Neural cell (in vitro differentiated cells): ENCODE measurements around the gene RERE. TPM values are rescaled to one million over a fixed set of nuclear protein-coding genes. Genes with fewer than 3 reads are reported as not detected.

Source experiments
- H2AFZ ChIP-seq: fragments of 200-600, 300-800 bp; sonication (generic), shearing (Covaris generic); 2 replicates; pipeline ENCODE4 v1.6.0; 2014; ENCODE audit warnings: low read depth, mild to moderate bottlenecking, antibody characterized with exemption, low read length, moderate library complexity
- H3F3A ChIP-seq: fragments of 200-600 bp; shearing (Covaris generic); 2 replicates; pipeline ENCODE4 v1.6.1; 2016; ENCODE audit warnings: mild to moderate bottlenecking, moderate library complexity, mixed read lengths, antibody characterized with exemption, low read length; ENCODE audit not compliant: insufficient read depth, poor library complexity, severe bottlenecking
- H3K27ac ChIP-seq: fragments of 200-600, 300-800 bp; sonication (generic), shearing (Covaris generic); 2 replicates; pipeline ENCODE4 v1.5.1; 2014; ENCODE audit warnings: mild to moderate bottlenecking, low read length, moderate library complexity
- H3K27me3 ChIP-seq: fragments of 300-800, 200-600 bp; sonication (generic), shearing (Covaris generic); 2 replicates; pipeline ENCODE4 v1.6.0; 2014; ENCODE audit warnings: mild to moderate bottlenecking, low read depth, low read length, moderate library complexity; ENCODE audit not compliant: insufficient read depth
- H3K36me3 ChIP-seq: fragments of 300-800, 200-600 bp; sonication (generic), shearing (Covaris generic); 2 replicates; pipeline ENCODE4 v1.5.1; 2014; ENCODE audit warnings: mild to moderate bottlenecking, antibody characterized with exemption, low read length, moderate library complexity; ENCODE audit not compliant: insufficient read depth
- H3K4me2 ChIP-seq: fragments of 300-800, 200-600 bp; sonication (generic), shearing (Covaris generic); 2 replicates; pipeline ENCODE4 v1.6.0; 2014; ENCODE audit warnings: mild to moderate bottlenecking, low read length
- H3K4me3 ChIP-seq: fragments of 300-800, 200-600 bp; sonication (generic), shearing (Covaris generic); 2 replicates; pipeline ENCODE4 v1.5.1; 2014; ENCODE audit warnings: mild to moderate bottlenecking, low read length, moderate library complexity
- H3K79me2 ChIP-seq: fragments of 200-600 bp; shearing (Covaris generic); replicated peaks from 2 replicates; pipeline ENCODE4 v1.6.0; 2014; ENCODE audit warnings: mild to moderate bottlenecking, low read length, moderate library complexity; ENCODE audit not compliant: insufficient read depth
- H3K9ac ChIP-seq: fragments of 300-800, 200-600 bp; sonication (generic), shearing (Covaris generic); 2 replicates; pipeline ENCODE4 v1.6.1; 2016; ENCODE audit warnings: mild to moderate bottlenecking, low read length, mixed read lengths
- H3K9me2 ChIP-seq: fragments of 200-600 bp; shearing (Covaris generic); 2 replicates; pipeline ENCODE4 v1.6.1; 2016; ENCODE audit warnings: mild to moderate bottlenecking, low read length, mixed read lengths; ENCODE audit not compliant: insufficient read depth
- H3K9me3 ChIP-seq: fragments of 200-600, 300-800 bp; sonication (generic), shearing (Covaris generic); 2 replicates; pipeline ENCODE4 v1.6.1; 2016; ENCODE audit warnings: mild to moderate bottlenecking, mixed run types, low read length, moderate library complexity, mixed read lengths
- H4K20me1 ChIP-seq: fragments of 200-600 bp; shearing (Covaris generic); 2 replicates; pipeline ENCODE4 v1.6.1; 2016; ENCODE audit warnings: mild to moderate bottlenecking, mixed run types; ENCODE audit not compliant: insufficient read depth
- CTCF ChIP-seq: fragments of 450-650 bp; IDR thresholded peaks from 2 replicates; pipeline ENCODE4 v1.5.1; 2014; ENCODE audit warnings: antibody characterized with exemption, mild to moderate bottlenecking, moderate library complexity; ENCODE audit not compliant: poor library complexity, severe bottlenecking
- EP300 ChIP-seq: fragments of 450-650 bp; conservative IDR thresholded peaks from 2 replicates; pipeline ENCODE4 v1.6.1; 2014; ENCODE audit warnings: antibody characterized with exemption, mild to moderate bottlenecking, moderate library complexity; ENCODE audit not compliant: poor library complexity, severe bottlenecking
- EZH2 ChIP-seq: fragments of 200-600, 300-800 bp; shearing (Covaris generic), sonication (generic); IDR thresholded peaks from 2 replicates; pipeline ENCODE4 v1.6.1; 2014; ENCODE audit warnings: antibody characterized with exemption, low read length, borderline replicate concordance, mild to moderate bottlenecking; ENCODE audit not compliant: insufficient read depth, poor library complexity, severe bottlenecking
- MXI1 ChIP-seq: fragments of 450-650 bp; conservative IDR thresholded peaks from 2 replicates; pipeline ENCODE4 v1.6.1; 2014; ENCODE audit warnings: antibody characterized with exemption, mild to moderate bottlenecking; ENCODE audit not compliant: poor library complexity, severe bottlenecking
- POLR2AphosphoS5 ChIP-seq: IDR thresholded peaks from 2 replicates; pipeline ENCODE4 v1.6.1; 2012
- RAD21 ChIP-seq: fragments of 450-650 bp; conservative IDR thresholded peaks from 2 replicates; pipeline ENCODE4 v1.6.1; 2014; ENCODE audit warnings: antibody characterized with exemption, mild to moderate bottlenecking, moderate library complexity
- REST ChIP-seq: IDR thresholded peaks from 2 replicates; pipeline ENCODE4 v1.6.1; 2012; ENCODE audit warnings: borderline replicate concordance
- SMC3 ChIP-seq: fragments of 450-650 bp; conservative IDR thresholded peaks from 2 replicates; pipeline ENCODE4 v1.6.1; 2014; ENCODE audit warnings: antibody characterized with exemption, mild to moderate bottlenecking, moderate library complexity; ENCODE audit not compliant: poor library complexity
- TAF1 ChIP-seq: IDR thresholded peaks from 2 replicates; pipeline ENCODE4 v1.6.1; 2012; ENCODE audit warnings: low read depth
- polyA plus RNA-seq: library from polyadenylated mRNA; depleted of rRNA; stranded (reverse); fragments of >200 nt; gene quantifications from 2 replicates; pipeline ENCODE4 v1.2.3, GENCODE V29; 2014

The RERE gene
- polyA plus RNA-seq, 1 donor from 2014 or later: 21.0 TPM

- no peak overlapping the region for H2AFZ ChIP-seq
- H3K9ac ChIP-seq: no peak overlapping the region
Observed at GRCh38 chr1:8323706-8324105, 493.7 kb downstream of the RERE start.

GRCh38 chr1:8321612-8322011, 495.8 kb downstream of the RERE start:
- H3K4me2 ChIP-seq: peak overlapping the region; percentile 36
- H3F3A ChIP-seq: peaks cover 4% of the 10 kb centered on the region
- no peaks in the 10 kb centered on the region for H3K36me3 ChIP-seq
- H3K9me3 ChIP-seq: no peaks in the 10 kb centered on the region
- H3K9ac ChIP-seq: no peak overlapping the region
- H4K20me1 ChIP-seq: no peaks in the 10 kb centered on the region
- no peaks in the 10 kb centered on the region for H3K9me2 ChIP-seq
- no peaks in the 10 kb centered on the region for H3K27me3 ChIP-seq
- H3K27ac ChIP-seq: peak overlapping the region; percentile 8
- H3K79me2 ChIP-seq: peaks cover 3% of the 10 kb centered on the region
- peak overlapping the region; percentile 41 for H3K4me3 ChIP-seq
- H2AFZ ChIP-seq: no peak overlapping the region
- TF ChIP-seq REST (no peak), TAF1 (no peak), RAD21 (no peak), EZH2 (no peak), EP300 (no peak), SMC3 (no peak), POLR2AphosphoS5 (no peak)

More at GRCh38 chr1:8323706-8324105, 493.7 kb downstream of the RERE start:
- H3F3A ChIP-seq: peaks cover 4% of the 10 kb centered on the region
- H3K9me2 ChIP-seq: no peaks in the 10 kb centered on the region
- H3K79me2 ChIP-seq: no peaks in the 10 kb centered on the region
- H3K4me2 ChIP-seq: no peak overlapping the region
- H4K20me1 ChIP-seq: no peaks in the 10 kb centered on the region
- no peaks in the 10 kb centered on the region for H3K9me3 ChIP-seq
- no peaks in the 10 kb centered on the region for H3K27me3 ChIP-seq
- H3K36me3 ChIP-seq: peaks cover 6% of the 10 kb centered on the region
- no peak for TF ChIP-seq TAF1
- no peak for TF ChIP-seq SMC3
- no peak for TF ChIP-seq POLR2AphosphoS5
- TF ChIP-seq EZH2: no peak
- TF ChIP-seq MXI1: no peak
- TF ChIP-seq REST: no peak
- TF ChIP-seq RAD21: no peak
- no peak for TF ChIP-seq EP300
- no peak for TF ChIP-seq CTCF
- H3K4me3 ChIP-seq: no peak overlapping the region
- no peak overlapping the region for H3K27ac ChIP-seq
